Activated naive CD4-positive, alpha-beta T cell treated with anti-CD3 and anti-CD28 coated beads, Interleukin-2, amount 50 U/mL, for 24 hours (primary cell): ENCODE data around the gene TCEAL9.
"Not testable (repeated sequence)": the region's sequence is repeated elsewhere in the genome, so short reads cannot be mapped to it uniquely, and the experiment has no call there.

Source experiments
- H3K27ac Mint-ChIP-seq: one replicate; pipeline ENCODE4 v1.8.0; 2021; ENCODE audit warnings: mild to moderate bottlenecking, mixed read lengths
- H3K27me3 Mint-ChIP-seq: one replicate; pipeline ENCODE4 v1.8.0; 2021; ENCODE audit warnings: mixed read lengths
- H3K36me3 Mint-ChIP-seq: one replicate; pipeline ENCODE4 v1.8.0; 2021; ENCODE audit warnings: mixed read lengths
- H3K4me1 Mint-ChIP-seq: one replicate; pipeline ENCODE4 v1.8.0; 2021; ENCODE audit warnings: mixed read lengths
- H3K4me3 Mint-ChIP-seq: one replicate; pipeline ENCODE4 v1.8.0; 2021; ENCODE audit warnings: mild to moderate bottlenecking, mixed read lengths
- H3K9me3 Mint-ChIP-seq: one replicate; pipeline ENCODE4 v1.8.0; 2021; ENCODE audit warnings: mixed read lengths

Gene TCEAL9, protein sequence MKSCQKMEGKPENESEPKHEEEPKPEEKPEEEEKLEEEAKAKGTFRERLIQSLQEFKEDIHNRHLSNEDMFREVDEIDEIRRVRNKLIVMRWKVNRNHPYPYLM

DNA sequence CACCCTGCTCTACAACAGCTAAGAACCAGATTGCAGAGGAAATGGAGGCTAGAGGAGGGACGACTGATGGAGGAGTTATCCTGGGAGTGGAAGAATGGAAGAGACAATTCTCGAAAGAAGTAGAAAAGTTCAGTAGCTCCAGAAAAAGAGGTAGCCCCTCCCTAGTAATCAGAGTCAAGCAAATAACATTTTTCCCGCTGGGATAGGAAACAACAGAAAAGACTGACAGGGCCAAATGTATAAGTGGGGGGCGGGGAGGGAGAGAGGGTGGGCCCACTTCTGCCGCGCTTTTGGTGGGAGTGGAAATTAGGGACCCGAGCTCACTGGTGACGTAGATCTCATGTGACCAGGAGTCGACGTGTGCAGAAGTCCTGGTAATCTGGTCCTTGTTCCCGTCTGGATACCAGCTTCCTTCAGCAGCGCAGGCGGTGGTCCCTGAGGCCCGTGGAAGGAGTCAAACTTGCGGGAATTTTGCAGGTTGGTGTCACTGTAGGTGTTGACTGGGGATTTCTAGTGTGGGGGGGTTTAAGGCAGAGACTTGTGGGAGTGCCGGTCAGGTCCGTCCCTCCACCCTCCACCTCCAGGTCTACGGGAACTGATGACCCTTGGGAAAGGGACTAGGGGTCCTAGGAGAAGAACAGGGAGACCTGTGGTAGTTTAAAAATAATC lies at the start of gene TCEAL9:
Gene TCEAL9 (plus strand): TSS at position 377 of the 669 bp plus-strand sequence. CDS start 1,179 bp downstream, outside the sequence.
- H3K4me1 Mint-ChIP-seq, result peaks cover 14% of the 10 kb centered on the region
- H3K27ac Mint-ChIP-seq, result peak within 1 kb of the TSS; percentile 81
- no peaks in the 10 kb centered on the region for H3K36me3 Mint-ChIP-seq
- no peaks in the 10 kb centered on the region for H3K9me3 Mint-ChIP-seq
- peak within 1 kb of the TSS; percentile 86 for H3K4me3 Mint-ChIP-seq
- H3K27me3 Mint-ChIP-seq, result no peaks in the 10 kb centered on the region

DNA sequence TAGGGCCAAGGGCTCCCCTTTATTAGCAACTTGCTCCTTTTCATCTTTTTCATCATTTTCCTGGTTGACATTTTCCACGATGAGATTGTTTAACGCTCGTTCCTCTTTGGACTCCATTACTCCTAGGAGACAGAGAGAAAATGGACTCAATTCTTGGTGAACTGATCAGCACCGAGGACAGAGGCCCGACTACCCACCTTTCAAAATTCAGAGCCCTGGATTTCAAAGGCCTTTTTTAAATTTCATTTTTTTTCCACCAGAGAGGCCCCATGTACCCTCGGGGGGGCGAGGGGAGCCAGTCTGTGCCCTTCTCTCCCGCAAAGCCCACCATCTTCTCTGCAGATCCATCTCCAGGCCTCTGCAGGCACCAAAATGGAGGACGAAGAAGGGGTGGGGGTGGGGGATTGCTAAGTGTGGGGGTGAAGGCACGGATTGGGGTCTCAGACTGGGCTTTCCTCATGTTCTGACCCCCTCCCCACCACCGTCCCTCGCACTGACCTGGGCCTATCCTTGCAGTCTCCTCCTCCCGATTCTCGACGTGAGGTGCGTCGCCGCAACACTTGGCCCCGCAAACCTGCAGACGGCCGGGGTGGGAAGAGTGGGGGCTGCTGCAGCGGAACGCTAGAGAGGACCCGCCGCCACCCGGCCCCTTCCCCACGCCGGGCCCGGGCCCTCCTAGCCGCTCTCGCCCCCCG lies 46.3 kb upstream of the TCEAL9 start:
- Mint-ChIP-seq H3K27ac (peak overlapping the region; percentile 51), H3K9me3 (no peaks in the 10 kb centered on the region), H3K4me1 (peaks cover 13% of the 10 kb centered on the region), H3K27me3 (no peaks in the 10 kb centered on the region), H3K4me3 (peak overlapping the region; percentile 66), H3K36me3 (peaks cover 2% of the 10 kb centered on the region)

DNA sequence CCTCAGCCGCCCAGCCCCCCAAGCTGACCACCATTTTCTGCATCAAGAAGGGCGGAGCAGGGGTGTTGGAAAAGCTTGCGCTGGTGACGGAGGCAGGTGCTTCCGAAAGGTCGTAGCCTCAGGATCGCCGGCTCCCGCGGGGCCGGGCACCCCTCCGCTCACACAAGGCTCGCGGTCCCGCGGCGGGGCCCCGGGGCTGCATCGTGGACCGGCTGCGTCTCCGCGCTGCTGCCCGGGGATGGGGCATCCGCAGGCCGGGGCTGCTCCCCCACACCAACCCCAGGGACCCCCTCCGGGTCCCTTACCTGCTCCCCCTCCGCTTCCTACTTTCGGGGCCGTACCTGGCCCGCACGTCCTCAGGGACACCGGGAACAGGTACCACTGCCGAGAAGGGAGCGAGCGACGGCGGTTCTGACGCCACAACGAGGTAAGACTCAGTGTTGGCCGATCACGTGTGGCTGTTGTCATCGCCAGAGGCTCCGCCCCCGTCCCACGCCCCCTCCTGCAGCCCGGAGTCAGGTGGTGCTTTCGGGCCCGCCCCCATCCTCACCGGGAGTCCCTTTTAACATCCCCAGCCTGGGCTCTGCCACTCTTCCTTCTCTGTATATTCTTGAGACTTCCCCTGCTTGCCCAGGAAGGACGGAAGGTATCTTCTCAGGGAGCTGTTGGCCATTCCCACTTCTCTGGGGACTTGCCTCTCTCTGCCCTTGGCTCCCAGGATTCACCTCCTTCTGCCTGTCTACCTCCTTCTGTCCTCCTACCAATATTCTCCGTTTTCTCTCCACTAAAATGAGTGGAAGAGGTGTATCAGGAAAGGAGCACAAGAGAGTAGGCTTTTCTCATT lies 45.5 kb upstream of the TCEAL9 start, which contains the start of gene BEX2:
Gene BEX2 (minus strand): TSS at position 436 of the 844 bp plus-strand sequence. CDS start 1,014 bp downstream, outside the sequence.
- peaks cover 9% of the 10 kb centered on the region for H3K4me1 Mint-ChIP-seq

DNA sequence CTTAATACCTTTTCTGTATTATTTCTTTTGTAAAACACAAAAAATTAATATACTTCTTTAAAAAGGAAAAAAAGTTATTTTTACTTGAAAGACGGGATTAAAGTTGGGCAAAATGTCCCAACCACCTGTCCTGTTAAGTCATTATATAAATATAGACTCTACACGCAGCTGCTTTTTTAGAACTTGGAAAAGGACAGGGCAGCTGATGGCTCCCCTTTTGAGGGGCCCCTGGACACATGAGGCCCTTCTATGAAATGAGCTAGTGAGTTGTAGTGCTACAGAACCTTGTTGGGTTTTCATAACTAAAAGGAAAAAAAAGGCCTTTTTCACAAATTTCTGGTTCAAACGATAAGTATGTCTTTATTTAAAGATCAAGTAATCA lies 44.9 kb upstream of the TCEAL9 start:
- peak overlapping the region; percentile 85 for H3K4me3 Mint-ChIP-seq
- H3K27me3 Mint-ChIP-seq, result no peaks in the 10 kb centered on the region
- peaks cover 9% of the 10 kb centered on the region for H3K4me1 Mint-ChIP-seq
- H3K36me3 Mint-ChIP-seq, result peaks cover 2% of the 10 kb centered on the region
- H3K9me3 Mint-ChIP-seq, result no peaks in the 10 kb centered on the region
- H3K27ac Mint-ChIP-seq, result no peak overlapping the region

More for the DNA sequence above, 45.5 kb upstream of the TCEAL9 start, which contains the start of gene BEX2:
- peak within 1 kb of the TSS; percentile 76 for H3K27ac Mint-ChIP-seq
- no peaks in the 10 kb centered on the region for H3K9me3 Mint-ChIP-seq
- peaks cover 2% of the 10 kb centered on the region for H3K36me3 Mint-ChIP-seq
- H3K27me3 Mint-ChIP-seq, result no peaks in the 10 kb centered on the region
- peak within 1 kb of the TSS; percentile 85 for H3K4me3 Mint-ChIP-seq

DNA sequence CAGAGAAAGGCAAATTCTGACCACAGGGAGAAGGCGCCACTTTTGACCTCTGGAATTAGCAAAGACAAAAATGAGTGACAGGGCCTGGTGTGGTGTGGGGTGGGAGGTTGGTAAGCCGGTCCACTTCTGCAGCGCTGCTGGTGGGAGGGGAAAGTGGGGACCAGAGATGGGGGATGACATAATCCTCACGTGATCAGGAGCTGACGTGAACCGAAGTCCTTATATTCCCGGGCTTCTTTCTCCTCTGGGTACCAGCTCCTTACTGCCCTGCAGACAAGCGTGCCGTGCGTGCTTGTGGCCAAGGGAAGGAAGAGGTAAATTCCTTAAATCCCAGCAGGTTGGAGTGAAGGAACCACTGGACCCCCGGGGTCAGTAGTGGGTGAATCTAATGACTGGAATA lies 26.3 kb upstream of the TCEAL9 start, which contains the start of gene TCEAL7:
Gene TCEAL7 (plus strand): TSS at position 249 of the 400 bp plus-strand sequence. CDS start 1,165 bp downstream, outside the sequence.
- Mint-ChIP-seq H3K4me3 (no peak within 1 kb of the TSS), H3K4me1 (no peaks in the 10 kb centered on the region), H3K36me3 (no peaks in the 10 kb centered on the region), H3K9me3 (no peaks in the 10 kb centered on the region), H3K27me3 (peaks cover 6% of the 10 kb centered on the region), H3K27ac (peak within 1 kb of the TSS; percentile 27)

DNA sequence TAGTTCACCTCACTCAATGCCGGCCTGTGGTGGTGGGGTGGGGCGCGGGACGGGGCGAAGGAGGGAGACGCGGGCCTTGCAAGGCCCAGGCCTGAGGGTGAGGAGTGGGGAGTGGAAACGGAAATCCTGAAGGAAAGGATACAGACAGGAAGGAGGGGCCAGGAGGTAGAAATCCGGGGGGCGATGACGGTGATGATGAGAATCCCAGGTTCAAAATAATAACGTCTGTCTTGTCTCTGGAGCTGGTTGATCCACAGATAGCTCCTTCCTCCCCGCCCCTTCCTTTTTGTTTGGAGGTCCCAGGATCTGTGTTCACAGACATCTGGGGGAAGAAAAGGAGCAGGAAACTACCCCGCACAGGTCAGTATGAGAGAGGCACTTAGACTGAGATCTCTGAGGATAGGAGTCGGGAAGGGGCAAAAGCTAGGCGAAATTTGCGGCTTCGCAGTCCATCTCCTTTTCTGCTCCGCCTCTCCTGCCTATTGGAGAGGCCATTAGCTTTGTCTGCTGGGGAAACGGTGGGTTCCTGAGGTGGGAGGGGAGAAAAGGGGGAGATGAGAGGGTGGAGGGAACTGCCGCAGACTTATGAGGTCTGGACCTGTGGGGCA lies 25.5 kb upstream of the TCEAL9 start:
- Mint-ChIP-seq H3K4me1 (no peaks in the 10 kb centered on the region), H3K9me3 (no peaks in the 10 kb centered on the region), H3K27ac (no peak overlapping the region), H3K4me3 (no peak overlapping the region), H3K36me3 (no peaks in the 10 kb centered on the region), H3K27me3 (peaks cover 6% of the 10 kb centered on the region)

DNA sequence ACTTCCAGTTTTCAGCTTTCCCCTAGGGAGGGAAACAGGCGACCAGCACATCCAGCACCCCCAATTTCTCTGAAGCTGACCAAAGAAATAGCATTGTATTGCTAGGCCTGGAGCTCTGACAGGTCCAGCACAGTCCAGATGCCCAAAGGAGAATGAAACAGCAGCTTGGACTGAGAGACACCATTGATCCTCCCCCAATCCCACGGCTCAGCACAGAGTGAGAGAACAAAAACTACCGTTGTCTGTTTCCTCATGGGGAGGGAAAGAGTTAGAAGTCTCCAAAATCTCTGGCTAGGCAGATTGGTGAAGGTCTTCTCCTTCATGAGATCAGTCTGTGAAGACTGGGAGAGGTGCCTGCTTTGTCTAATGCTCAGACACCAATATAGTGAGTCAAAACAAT lies 17.6 kb upstream of the TCEAL9 start:
- no peaks in the 10 kb centered on the region for H3K27me3 Mint-ChIP-seq
- H3K36me3 Mint-ChIP-seq, result no peaks in the 10 kb centered on the region
- H3K4me3 Mint-ChIP-seq, result no peak overlapping the region
- H3K27ac Mint-ChIP-seq, result no peak overlapping the region
- no peaks in the 10 kb centered on the region for H3K9me3 Mint-ChIP-seq
- peaks cover 4% of the 10 kb centered on the region for H3K4me1 Mint-ChIP-seq

DNA sequence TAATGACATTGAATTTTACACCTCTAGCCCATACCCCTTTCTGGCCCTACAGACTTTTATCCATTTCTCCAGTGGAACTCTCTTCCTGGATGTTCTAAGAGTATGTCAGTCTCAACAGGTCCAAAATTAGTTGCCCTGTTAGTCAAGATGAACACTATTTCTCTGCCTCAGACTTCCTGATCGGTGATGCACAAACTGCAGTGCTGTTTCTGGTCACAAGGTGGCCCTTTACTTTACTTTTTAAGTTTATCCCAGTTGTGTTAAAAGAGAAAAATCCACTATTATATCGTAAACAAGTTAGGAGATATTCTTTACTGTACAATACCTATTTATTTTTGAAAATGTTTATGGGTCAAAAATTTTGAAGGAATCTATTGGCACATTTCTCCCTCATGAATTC lies 13.2 kb upstream of the TCEAL9 start:
- no peak overlapping the region for H3K4me3 Mint-ChIP-seq
- H3K9me3 Mint-ChIP-seq, result no peaks in the 10 kb centered on the region
- peak overlapping the region; percentile 35 for H3K27ac Mint-ChIP-seq
- H3K36me3 Mint-ChIP-seq, result no peaks in the 10 kb centered on the region
- H3K4me1 Mint-ChIP-seq, result peaks cover 4% of the 10 kb centered on the region
- no peaks in the 10 kb centered on the region for H3K27me3 Mint-ChIP-seq

DNA sequence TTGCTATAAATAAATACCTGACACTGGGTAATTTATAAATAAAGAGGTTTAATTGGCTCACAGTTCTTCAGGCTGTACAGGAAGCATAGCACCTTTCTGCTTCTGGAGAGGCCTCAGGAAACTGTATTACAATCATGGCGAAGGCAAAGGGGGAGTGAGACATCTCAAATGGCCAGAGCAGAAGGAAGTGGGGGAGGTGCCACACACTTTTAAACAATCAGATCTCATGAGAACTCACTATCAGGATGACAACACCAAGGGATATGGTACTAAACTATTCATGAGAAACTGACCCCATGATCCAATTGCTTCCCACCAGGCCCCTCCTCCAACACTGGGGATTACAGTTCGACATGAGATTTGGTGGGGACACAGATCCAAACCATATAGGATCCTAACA lies 11.7 kb upstream of the TCEAL9 start:
- no peak overlapping the region for H3K27ac Mint-ChIP-seq
- H3K9me3 Mint-ChIP-seq, result no peaks in the 10 kb centered on the region
- no peak overlapping the region for H3K4me3 Mint-ChIP-seq
- H3K36me3 Mint-ChIP-seq, result no peaks in the 10 kb centered on the region
- peaks cover 4% of the 10 kb centered on the region for H3K4me1 Mint-ChIP-seq
- no peaks in the 10 kb centered on the region for H3K27me3 Mint-ChIP-seq

DNA sequence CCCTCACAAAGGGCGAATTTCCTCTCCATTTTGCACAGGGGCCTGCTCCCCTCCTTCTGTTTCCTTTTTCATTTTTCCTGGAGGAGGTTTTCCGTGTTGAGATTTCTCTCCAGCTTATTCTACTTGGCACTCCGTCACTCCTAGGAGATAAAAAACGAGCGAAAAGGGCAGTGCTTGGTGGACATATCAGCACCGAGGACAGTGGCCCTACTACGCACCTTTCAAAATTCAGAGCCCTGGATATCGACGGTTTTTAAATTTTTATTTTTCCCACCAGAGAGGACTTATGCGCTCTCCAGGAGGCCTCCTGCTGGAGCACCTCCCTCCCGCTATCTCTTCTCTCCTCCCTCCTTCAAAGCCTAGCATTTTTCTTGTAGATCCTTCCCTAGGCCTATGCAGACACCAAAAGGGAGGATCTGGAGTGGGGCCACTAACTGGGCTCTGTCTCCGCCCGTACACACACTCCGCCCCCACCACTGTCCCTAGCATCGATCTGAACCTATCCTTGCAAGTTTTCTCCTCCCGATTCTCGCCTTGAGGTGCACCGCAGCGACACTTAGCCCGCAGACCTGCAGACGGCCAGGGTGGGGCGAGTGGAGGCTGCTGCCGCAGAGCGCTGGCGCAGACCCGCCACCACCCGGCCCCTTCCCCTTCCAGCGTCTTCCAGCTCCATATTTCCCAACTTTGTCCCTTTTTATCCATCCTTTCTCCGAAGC lies 8.5 kb upstream of the TCEAL9 start:
- Mint-ChIP-seq H3K36me3 (no peaks in the 10 kb centered on the region), H3K9me3 (no peaks in the 10 kb centered on the region), H3K27me3 (no peaks in the 10 kb centered on the region), H3K27ac (no peak overlapping the region), H3K4me3 (no peak overlapping the region), H3K4me1 (peaks cover 4% of the 10 kb centered on the region)

DNA sequence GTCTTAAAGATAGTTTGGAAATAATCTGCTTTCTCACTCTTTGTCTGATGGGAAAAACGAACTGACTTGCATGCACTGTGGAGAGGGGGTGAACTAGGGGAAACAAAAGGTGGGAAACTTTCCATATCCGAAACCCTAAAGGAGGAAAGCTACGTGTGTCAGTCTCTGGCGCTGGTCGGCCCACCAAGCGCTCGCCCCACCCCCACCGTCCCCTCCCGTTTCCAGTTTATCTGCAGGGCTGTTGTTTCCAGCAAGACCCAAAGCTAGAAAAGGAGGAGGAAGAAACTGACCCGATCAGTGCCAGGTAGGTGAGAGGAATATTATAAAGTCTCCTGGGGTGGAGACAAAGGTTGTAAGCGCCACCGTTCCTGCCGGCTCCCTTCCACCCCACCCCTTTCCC lies 552 bp downstream of the TCEAL9 start:
- Mint-ChIP-seq H3K36me3 (no peaks in the 10 kb centered on the region), H3K9me3 (no peaks in the 10 kb centered on the region), H3K27ac (no peak overlapping the region), H3K4me1 (peaks cover 14% of the 10 kb centered on the region), H3K27me3 (no peaks in the 10 kb centered on the region), H3K4me3 (peak overlapping the region; percentile 86)

DNA sequence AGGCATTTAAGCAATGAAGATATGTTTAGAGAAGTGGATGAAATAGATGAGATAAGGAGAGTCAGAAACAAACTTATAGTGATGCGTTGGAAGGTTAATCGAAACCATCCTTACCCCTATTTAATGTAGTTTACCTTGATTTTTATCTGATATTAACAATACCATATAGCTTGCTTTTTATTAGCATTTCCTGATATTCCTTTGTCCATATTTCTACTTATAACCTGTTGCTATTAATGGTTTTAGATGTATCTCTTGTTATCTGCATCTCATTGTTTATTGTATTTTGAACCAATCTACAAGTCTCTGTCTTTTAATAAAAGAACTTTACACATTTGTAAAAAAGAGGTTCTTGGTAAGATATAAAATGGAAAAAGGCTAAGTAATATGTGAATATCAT lies 1.6 kb downstream of the TCEAL9 start:
- Mint-ChIP-seq H3K9me3 (no peaks in the 10 kb centered on the region), H3K27ac (no peak overlapping the region), H3K36me3 (no peaks in the 10 kb centered on the region), H3K27me3 (no peaks in the 10 kb centered on the region), H3K4me3 (peak overlapping the region; percentile 3), H3K4me1 (peaks cover 14% of the 10 kb centered on the region)

DNA sequence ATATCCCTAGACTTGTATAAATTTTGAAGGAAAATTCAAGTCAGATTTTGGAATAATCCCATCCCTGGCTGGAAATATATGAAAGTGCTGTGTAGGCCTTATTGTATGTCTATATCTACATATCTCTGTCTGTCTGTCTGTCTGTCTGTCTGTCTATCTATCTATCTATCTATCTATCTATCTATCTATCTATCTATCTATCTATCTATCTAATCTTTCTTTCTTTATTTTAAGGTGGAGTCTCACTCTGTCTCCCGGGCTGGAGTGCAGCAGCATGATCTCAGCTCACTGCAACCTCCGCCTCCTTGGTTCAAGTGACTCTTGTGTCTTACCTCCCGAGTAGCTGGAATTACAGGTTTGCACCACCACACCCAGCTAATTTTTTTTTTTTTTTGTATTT lies 3.3 kb downstream of the TCEAL9 start:
- H3K9me3 Mint-ChIP-seq, H3K27me3 Mint-ChIP-seq, H3K36me3 Mint-ChIP-seq, H3K4me3 Mint-ChIP-seq, H3K27ac Mint-ChIP-seq: not testable (repeated sequence)
- peaks cover 14% of the 10 kb centered on the region for H3K4me1 Mint-ChIP-seq

DNA sequence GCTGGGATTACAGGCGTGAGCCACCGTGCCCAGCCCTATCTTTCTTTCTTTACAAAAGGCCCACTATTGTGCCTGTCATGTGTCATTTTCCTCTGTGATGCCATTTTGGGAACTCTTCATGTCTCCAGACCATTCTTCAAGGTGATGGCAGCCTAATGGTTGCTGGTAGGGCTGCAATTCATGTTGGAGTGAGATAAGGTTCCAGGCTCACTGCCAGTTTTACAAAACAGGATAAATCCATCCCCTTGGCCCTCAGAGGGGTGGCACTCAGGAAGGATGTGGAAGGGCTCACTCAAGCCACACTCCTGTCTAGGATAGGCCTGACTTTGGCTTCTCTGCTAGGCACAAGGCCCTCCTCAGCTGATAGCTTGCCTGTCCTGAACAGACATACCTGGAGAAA lies 3.8 kb downstream of the TCEAL9 start:
- no peak overlapping the region for H3K27ac Mint-ChIP-seq
- H3K4me3 Mint-ChIP-seq, result no peak overlapping the region
- no peaks in the 10 kb centered on the region for H3K36me3 Mint-ChIP-seq
- peaks cover 14% of the 10 kb centered on the region for H3K4me1 Mint-ChIP-seq
- H3K9me3 Mint-ChIP-seq, result no peaks in the 10 kb centered on the region
- H3K27me3 Mint-ChIP-seq, result no peaks in the 10 kb centered on the region

DNA sequence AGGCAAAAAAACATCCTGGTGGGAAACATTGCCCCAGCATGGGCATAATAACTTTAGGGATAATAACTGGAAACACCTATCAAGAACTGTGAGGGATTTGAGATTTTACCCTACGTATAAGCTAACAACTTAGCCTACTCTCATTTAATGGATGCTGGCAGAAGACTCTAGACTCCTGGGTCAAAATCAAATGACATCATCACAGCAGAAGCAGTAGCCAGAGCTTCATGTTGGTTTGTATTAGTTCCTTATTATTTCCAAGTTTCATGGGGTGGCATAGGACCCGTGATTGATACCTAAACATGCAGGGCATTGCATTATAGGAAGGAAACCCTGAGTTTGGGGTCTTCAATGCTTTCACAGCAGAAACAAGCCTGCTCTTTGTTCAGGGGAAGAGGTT lies 4.6 kb downstream of the TCEAL9 start:
- H3K27me3 Mint-ChIP-seq, result no peaks in the 10 kb centered on the region
- no peaks in the 10 kb centered on the region for H3K9me3 Mint-ChIP-seq
- H3K36me3 Mint-ChIP-seq, result no peaks in the 10 kb centered on the region
- peaks cover 11% of the 10 kb centered on the region for H3K4me1 Mint-ChIP-seq
- no peak overlapping the region for H3K4me3 Mint-ChIP-seq
- no peak overlapping the region for H3K27ac Mint-ChIP-seq
